GM21423 (cell line): ENCODE measurements around the gene RNF144B.

Experiments used
- ATAC-seq: cut with Tn5 transposase; IDR thresholded peaks from one replicate; pipeline ENCODE4 v1.9.1; 2021; ENCODE audit warnings: mild to moderate bottlenecking, moderate library complexity; ENCODE audit not compliant: unreplicated experiment

The RNF144B gene

DNA sequence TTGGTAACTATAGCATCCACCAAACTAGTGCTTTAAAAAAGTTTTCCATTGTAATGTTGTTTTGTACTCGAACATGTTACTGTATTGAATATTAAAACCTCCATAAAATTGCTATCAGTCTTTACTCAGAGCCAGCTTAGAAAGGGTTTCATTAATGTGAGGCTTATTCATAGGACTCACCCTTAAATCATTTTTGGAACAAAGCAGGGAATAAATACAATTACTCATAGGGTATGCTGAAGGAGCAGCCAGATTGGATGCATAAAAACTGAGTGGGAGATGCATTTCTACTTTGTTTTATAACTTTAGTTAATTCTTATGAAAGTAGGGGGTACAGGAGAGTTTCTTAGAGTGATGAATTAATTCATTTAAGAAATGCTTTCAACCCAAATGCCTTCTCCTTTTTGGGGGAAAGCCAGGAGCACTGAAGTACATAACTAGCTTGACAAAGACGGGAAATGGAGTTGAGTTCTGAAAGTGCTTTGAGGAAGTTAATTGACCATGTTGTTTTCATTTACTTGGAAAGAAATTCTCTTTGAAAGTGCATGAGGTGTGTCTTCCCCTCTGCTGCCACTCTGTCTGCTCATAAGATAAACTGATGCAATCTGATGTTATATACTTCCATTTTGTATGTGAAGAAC, 90.3 kb downstream of the RNF144B start:
- peak; percentile 56 for ATAC-seq

DNA sequence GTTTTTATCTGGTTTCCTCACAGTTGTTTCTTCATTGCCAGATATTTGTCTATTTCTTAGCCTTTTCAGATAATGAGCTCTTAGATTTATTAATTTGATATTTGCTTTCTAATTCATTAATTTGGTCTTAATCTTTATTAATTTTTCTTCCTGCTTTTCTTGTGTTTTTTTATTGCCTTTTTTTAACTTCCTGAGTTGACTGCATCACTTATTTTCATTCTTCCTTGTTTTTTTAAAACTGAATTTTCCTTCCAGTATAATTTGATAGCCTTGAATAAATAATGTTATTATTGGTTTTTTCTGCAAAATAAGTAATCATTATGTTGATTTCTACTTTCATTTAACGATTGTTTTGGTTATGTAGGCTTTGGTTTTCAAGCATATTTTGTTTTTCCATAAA, 91.5 kb downstream of the RNF144B start:
- ATAC-seq: no peak

DNA sequence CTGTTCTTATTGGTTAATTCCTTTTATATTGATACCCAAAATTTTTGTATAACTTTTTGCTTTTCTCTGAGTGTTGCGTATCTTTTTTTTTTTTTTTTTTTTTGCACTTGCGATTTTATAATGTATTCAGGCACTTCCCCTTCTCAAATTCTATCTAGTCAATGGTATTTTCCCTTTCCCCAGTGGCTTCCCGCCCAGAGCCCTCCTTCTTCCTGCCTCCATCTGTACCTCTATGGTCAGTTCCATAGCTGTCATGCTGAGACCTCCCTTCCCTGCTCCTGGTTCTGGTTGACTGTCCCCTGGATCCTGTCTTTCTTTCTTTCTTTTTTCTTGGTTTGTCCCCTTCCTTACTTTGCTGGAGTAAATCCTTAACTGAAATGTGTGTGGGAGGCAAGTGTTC, 94.7 kb downstream of the RNF144B start:
- ATAC-seq: no peak

DNA sequence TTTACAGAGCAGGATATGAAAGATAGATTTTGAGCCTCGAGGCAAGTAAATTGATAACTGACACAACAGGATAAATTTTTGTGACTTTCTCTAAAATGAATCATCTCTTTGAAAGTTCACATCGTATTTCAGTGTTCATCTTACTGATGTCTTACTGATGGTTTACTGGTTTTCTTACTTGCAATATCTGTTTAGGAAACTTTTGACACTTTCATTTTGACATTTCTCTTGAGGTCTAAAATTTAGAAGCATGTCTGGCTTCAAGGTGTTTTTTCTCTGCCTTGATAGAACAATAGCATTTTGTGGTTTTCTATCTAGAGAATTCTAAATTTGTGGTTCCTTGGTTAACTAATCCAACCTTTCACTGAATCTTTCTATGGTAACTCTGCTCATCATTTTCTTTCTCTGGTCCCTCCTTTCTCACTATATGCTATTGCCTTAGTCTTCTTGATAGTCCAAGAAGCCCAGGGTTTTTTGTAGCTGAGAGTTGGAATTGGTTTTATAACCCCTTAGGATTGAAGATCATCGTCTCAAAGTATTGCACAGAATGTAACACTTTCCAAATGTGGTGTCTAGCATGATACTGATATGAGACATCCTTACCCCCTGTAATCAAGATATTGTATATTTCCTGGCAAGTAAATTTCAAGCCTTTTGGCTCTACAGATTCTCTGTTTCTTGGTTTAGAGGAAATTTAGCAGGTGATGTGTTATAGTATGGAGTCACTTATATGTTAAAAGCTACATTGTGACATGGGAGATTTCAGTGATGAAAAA, 98.7 kb downstream of the RNF144B start:
- no peak for ATAC-seq

DNA sequence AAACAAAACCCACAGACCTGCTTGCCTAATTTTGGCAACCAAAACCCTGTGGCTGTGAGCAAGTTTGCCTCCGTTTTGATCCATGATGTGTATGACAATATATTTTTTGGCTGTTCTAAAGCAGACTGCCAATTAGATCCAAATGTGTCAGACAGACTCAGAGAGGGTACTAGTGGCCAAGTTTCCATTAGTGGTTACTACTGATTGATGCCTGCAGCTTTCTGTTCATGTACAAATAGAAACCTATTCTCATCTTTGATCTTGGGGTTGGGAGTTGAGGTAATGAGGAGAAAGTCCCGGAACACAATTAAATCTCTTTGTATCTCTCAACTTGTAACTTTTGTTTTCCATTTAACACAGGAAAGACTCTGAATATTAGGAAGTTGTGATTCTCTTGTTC, 100.9 kb downstream of the RNF144B start:
- ATAC-seq: no peak

DNA sequence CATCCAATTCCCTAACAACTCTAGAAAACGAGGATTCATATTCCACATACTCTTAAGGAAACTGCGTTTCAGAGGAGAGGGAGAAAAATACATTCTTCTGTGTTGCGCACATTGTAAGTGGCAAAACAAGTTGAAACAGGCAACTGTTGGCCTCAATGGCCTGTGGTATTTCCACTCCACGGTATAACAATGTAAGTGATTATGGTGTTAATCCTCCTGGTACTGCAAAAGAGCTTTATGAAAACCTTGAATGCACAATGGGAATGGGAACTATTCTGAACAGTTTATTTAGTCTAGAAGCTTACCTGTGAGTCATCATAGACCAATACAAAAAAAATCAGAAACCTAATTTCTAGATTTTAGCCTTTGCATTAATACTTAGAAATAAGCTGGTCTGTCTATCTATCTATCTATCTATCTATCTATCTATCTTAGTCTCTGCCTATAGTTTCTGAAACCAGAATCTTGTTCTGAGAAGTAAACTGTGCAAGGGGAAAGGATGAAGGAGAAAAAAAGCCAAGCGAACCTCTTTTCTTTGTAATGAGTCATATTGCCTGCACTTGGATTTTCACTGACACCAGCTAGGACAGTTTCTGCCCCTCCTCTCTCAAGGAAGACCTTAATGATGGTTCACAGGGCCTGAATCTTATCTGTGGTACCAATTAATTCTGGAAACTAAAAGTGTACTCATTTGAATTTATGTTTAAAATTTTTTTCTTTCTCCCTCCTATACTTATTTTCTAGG, 101.5 kb downstream of the RNF144B start:
- no peak for ATAC-seq

DNA sequence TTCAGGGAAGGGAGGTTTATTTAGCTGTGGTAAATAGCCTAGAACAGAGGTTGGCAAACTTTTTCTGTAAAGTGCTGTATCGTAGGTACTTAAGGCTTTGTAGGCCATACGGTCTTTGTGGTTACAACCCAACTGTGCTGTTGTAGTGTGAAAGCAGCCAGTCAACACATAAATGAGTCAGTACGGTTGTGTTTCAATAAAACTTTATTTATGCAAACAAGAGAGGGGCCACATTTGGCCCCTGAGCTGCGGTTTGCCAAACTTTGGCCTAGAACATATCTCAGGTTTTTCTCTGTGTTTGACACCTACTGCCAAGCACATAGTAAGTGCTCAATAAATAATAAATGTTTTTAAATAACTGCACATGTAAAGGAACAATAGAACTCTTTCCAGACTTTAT, 102.2 kb downstream of the RNF144B start:
- no peak for ATAC-seq

DNA sequence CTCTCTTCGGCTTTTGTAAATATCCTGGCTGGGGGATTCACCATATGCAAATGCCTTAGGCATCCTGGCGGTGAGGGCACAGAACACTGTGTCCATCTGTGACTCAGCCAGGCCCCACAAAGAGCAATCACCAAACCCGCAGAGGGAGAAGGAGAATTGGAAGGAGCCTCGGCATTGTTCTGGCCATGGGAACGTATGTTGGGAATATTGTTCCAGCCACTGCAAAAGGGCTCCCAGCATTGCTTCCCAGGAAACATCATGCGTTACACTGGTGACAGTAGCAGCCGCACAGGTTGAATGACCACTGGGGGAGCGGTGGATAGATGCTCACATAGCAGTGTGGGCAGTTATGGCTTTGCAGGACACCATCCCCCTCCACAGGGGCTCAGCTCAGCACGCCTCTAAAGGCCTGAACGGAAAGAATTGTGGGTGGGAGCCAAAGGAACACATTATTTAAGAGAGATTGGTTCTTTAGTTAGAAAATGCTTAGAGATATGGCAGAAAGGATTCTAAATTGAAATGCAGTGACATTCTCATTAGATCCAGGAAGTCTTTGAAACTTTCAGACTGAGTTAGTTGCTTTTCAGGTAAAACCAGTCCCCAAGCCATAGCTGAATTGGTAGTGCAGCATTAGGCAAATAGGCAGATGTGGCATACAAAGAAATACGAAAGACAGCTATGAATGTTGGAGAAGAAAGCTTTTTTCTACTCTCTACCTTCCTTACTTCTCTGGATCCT, 104.3 kb downstream of the RNF144B start:
- no peak for ATAC-seq

DNA sequence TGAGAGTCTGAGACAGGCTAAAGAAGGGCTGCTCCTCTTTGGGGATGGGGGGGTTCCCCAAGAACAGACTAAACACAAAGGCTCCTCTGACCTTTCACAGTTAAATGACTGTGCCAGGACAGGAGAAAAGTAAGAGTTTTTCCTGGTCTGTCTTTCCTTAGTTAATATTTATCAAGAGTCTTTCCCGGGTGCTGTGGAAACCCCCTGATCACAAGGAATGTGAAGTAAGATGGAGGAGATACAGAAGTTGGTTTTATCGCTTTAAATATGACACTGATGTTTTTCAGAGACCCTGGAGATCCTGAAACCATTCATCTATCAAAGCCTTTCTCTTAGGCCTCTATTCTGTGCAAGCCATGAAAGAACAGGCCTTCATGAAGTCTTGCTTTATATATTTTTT, 105.8 kb downstream of the RNF144B start:
- ATAC-seq: no peak

DNA sequence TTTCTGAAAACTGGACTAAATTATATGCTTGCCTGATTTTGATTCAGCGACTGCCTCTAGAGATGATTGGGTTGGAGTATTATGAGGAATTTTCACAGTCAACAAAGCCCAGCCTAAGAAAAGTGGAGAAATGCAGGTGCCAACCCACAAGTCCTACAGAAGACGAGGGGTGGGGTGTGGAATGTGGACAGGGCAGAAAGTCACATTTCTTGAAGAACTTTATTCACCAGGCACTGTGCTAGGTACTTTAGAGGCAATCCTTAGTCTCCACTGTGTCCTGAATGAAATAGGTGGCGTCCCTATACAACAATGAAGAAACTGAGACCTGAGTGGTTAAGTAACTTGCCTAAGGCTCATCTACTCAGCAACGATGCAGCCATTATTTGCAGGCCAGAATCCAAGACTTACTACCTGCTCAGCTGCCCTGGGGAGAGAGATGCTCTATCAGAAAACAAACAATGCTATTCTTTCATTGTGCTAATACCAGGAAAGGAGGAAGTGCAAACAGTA, 106.3 kb downstream of the RNF144B start:
- no peak for ATAC-seq

DNA sequence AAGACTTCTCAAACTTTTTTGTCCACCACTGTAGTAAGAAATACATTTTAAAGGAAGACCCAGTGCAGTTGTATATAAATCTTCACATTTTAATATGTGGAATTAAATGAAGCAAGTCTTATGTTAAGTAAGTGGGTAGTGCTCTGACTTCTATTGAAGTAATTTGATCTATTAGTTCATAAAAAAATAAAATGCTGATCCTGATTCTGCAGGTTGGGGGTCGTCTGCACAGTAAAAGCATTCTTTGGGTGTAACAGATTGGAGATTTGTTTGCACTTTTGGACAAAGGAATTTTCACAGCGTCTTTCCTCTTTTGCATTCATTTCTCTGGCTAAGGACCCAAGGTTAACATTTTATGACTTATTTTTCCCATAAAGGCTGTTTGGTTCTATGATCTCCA, 106.8 kb downstream of the RNF144B start:
- no peak for ATAC-seq

DNA sequence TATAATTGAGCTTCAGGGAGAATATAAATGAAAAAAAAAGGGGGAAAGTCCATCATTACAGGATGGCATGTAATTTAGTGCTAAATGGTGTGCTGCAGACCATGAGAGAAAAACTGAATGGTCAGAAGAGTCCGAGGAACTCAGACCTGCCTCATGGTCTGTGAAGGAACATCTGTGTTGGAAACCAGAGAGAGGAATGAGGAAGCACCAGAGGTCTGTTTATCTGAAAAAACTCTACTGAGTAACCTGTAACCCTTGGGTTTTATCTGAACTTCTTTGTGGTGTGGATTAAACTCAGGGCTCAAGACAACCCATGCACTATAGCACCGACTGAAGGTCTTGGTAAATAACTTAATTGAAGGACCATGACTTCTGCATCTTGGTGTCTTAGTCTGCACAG, 108.1 kb downstream of the RNF144B start:
- no peak for ATAC-seq

DNA sequence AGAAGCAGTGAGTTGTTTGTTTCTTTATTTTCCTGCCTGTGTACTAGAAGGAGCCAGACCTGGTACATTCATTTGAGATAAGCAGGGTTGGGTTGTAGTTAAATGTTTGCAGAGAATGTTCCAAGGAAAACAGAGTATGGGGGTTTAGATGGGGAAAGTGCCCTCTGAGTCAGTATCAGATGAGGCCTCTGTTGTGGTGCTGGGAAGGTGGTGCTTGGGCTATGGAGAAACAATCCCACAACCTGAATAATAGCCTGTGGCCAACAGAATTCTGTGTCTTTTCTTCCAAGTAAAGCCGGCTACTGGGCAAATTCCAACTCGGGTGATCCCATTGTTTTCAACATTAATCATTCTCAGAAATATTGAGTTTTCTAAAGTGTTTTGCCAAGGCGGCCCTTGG, 109.3 kb downstream of the RNF144B start:
- no peak for ATAC-seq

DNA sequence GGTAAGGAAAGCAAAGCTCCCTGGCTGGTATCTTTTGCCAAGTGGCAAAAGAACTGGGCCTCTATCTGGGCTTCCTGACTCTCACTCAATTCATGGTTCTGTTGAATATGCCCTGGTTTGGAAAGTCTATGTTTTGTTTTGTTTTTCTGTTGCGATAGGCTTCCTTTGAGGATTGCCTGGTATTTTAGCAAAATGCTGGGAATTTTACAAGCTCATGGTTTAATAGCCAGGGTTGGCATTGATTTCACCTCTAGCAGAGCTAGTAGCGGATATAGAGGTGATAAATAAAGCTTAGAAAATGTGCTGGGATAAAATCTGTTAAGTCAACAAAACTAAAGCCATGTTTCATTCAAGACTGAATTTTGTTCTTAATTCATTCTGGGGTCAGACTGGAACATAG, 109.9 kb downstream of the RNF144B start:
- no peak for ATAC-seq

DNA sequence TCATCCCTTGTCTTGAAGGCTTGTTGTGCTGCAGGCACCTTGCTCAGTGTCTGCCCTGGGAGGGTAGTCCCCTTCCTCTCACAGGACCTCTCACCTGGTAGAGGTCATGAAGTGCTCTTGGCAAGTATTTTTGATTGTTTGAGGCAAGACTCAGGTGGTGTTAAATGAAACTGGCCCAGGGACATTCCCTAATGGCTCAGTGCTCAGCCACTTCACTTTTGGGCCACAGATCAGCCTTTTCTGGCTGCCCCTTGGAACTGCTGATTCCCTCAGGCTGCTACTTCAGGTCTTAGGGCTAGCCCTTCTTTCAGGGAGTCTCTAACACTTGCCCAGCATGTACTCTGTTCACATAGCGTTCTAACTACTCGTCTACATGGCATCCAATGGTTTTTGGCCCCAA, 111.3 kb downstream of the RNF144B start:
- ATAC-seq: no peak

DNA sequence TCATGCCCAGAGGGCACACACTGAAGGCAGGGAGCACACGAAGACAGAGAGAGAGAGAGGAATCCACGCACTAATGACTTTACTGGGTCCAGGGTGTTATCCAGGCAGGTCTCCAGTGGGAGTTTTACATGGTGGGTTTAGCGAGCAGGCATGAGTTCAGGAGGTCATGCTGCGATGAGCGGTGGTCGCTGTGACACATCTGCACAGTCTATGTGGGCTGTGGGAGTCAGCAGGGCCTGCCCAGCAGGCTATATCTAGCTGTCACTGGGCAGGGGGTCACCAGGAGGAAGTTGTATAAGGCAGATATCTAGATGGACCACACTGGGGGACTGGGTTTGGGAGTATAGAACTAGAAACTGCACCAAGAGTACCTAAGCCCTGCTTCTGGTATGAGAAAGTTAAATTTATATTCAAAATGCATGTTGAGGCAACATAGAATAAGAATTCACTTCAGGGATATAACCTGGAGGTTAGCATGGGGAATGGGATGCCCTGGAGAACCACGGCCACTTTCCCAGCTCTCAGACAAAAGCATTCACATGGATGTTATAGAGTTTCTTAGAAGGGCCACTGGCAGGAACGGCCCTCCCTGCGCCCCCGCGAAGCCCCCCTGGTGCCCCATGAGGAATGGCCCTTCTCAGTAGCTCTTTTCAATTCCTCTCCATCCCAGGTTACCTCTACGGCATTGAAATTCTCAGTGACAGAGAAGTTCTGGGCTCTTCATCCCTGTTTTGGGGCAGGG, 113.9 kb downstream of the RNF144B start:
- no peak for ATAC-seq

DNA sequence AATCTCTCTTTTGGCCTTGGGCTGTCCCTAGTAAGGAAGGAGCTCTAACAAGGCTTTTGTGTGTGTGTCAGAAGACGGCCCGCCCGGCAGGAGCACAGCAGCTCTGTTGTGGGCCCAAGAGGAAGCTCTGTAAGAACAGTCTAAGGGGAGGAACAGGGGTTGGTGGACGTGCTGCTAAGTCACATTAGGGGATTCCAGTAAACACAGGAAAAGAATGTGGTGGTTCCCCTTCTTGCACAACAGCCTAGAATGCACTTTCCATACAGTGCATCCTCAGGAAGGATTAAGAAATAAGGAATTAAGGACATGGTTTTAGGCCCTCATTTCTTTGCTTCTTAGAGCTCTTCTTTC, 114.5 kb downstream of the RNF144B start:
- peak; percentile 52 for ATAC-seq

DNA sequence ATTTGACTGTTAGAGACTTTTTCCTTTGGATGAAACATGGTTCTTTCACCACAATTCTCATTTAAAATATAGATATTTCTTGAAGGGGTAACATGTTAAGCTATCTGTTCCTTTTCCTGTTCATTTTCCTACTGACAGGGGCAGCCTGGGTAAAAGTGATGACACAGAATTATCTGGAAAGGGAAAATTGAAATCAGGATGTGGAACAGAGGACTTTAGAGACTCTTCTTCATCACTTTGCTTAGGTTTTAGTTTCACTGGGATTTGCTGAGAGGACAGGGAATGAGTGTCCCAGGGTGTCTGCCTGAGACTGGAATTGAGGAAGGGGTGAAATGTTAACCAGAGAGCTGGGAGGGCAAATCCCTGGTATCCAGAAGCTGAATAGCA, 116.0 kb downstream of the RNF144B start:
- ATAC-seq: no peak

DNA sequence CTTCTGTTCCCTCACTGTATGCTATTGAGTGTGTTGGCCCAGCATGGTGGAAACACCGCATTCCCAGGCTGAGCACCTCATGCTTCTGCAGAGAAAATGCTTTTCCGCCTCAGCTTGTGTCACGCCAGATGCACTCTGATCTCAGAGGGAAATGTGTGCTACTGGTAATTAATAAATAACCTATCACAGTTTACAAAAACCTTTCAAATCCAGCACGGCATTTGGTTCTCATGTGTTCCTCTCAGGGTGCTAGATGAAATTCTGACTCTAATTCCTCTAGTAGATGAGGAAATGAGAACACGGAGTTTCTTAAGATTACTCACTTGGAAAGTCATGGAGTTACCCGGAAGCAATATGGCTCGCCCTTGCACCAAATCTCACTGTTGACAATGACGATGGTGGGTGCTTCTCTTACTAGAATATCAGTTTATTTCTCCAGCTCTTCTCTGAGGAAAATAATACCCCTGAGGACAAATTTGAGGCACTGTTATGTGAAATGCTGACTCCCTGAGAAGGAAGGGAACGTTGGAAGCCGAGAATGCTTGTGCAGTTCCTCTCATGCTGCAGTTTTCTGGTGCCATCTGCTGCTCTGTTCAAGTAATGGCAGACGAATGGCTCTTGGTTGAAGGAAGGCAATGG, 116.6 kb downstream of the RNF144B start:
- ATAC-seq: peak; percentile 68

DNA sequence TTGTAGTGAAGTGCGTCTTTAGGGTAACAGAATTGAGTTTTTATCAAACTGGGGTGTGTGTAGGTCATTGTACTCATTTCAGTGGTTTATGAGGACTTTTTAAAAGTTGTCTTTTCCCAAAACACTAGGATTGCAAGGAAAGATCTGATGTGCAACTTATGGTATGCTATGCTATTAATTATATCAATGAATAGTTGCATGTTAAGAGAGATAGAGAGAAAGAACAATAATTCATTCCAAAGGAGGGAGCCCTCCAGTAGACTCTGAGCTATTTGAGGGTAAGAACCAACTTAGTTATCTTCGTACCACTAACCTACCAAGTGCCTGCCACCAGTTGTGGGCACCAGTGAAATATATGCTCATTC, 117.1 kb downstream of the RNF144B start:
- ATAC-seq: no peak
